Endodermal cell (in vitro differentiated cells): ENCODE results near the gene FAM13C. TPM values are rescaled to one million over a fixed set of nuclear protein-coding genes. Genes with fewer than 3 reads are reported as not detected.

ENCODE experiments used
- DNase-seq: peaks from one replicate; pipeline ENCODE4 v3.0.0-alpha.2; 2017
- H3K27ac ChIP-seq: 2 replicates; pipeline ENCODE4 v1.5.1; 2013; ENCODE audit warnings: mild to moderate bottlenecking, low read depth, low read length, moderate library complexity
- H3K27me3 ChIP-seq: 2 replicates; pipeline ENCODE4 v1.6.1; 2013; ENCODE audit warnings: mild to moderate bottlenecking, low read length, moderate library complexity; ENCODE audit not compliant: insufficient read depth, control insufficient read depth, poor library complexity, severe bottlenecking
- H3K36me3 ChIP-seq: 2 replicates; pipeline ENCODE4 v1.7.0; 2013; ENCODE audit warnings: mild to moderate bottlenecking, low read length, moderate library complexity; ENCODE audit not compliant: control insufficient read depth, insufficient read depth
- H3K4me1 ChIP-seq: one replicate; pipeline ENCODE4 v1.7.0; 2013; ENCODE audit warnings: low read length; ENCODE audit not compliant: control insufficient read depth, insufficient read depth
- H3K4me3 ChIP-seq: 2 replicates; pipeline ENCODE4 v1.5.1; 2013; ENCODE audit warnings: mild to moderate bottlenecking, low read length, moderate library complexity
- H3K9ac ChIP-seq: 2 replicates; pipeline ENCODE4 v1.6.1; 2013; ENCODE audit warnings: mild to moderate bottlenecking, low read length, moderate library complexity; ENCODE audit not compliant: poor library complexity, severe bottlenecking; ENCODE audit errors: extremely low read depth
- H3K9me3 ChIP-seq: 2 replicates; pipeline ENCODE4 v1.6.1; 2013; ENCODE audit warnings: mild to moderate bottlenecking, low read length, moderate library complexity; ENCODE audit not compliant: control insufficient read depth
- H3K27ac Mint-ChIP-seq: 2 replicates; pipeline ENCODE4 v1.8.0; 2020; ENCODE audit warnings: mixed read lengths
- H3K27me3 Mint-ChIP-seq: 2 replicates; pipeline ENCODE4 v1.8.0; 2021; ENCODE audit warnings: mild to moderate bottlenecking, mixed read lengths; ENCODE audit not compliant: insufficient read depth
- H3K36me3 Mint-ChIP-seq: 2 replicates; pipeline ENCODE4 v1.8.0; 2020; ENCODE audit warnings: low read depth, mixed read lengths
- H3K4me1 Mint-ChIP-seq: 2 replicates; pipeline ENCODE4 v1.8.0; 2020; ENCODE audit warnings: mixed read lengths
- H3K4me3 Mint-ChIP-seq: 2 replicates; pipeline ENCODE4 v1.8.0; 2020; ENCODE audit warnings: mild to moderate bottlenecking, moderate library complexity, mixed read lengths
- H3K9me3 Mint-ChIP-seq: 2 replicates; pipeline ENCODE4 v1.8.0; 2020; ENCODE audit warnings: mild to moderate bottlenecking, mixed read lengths
- WGBS, 2 experiments: methylation state at CpG; one replicate each; pipeline versions ENCODE4 v1.1.5 to v1.1.7; 2013; ENCODE audit warnings: missing lambda C conversion rate in 2 of 2, mixed read lengths in 1 of 2; ENCODE audit not compliant: insufficient coverage in 1 of 2, insufficient read length in 1 of 2; 5-methylcytosine and 5-hydroxymethylcytosine counted together
- total RNA-seq, 2 donors: library from RNA; stranded (reverse); fragmentation: NEBNext Ultra II Directional in 1 of 2; extraction: Animal tissue kit (Norgen Biotek cat#: 25700) in 1 of 2; gene quantifications; 2 replicates in 1 of 2; 3 replicates in 1 of 2; pipeline ENCODE4 v1.2.1, GENCODE V29; 2021
- TF ChIP-seq, protein P1 (sequence below): fragments of 200-600 bp; sonication (generic); conservative IDR thresholded peaks from 2 replicates; pipeline ENCODE4 v1.5.0; 2021; ENCODE audit warnings: antibody characterized with exemption, mild to moderate bottlenecking

FAM13C gene
- total RNA-seq, 2 donors from 2014 or later, result 2.5 to 3.7 TPM

DNA sequence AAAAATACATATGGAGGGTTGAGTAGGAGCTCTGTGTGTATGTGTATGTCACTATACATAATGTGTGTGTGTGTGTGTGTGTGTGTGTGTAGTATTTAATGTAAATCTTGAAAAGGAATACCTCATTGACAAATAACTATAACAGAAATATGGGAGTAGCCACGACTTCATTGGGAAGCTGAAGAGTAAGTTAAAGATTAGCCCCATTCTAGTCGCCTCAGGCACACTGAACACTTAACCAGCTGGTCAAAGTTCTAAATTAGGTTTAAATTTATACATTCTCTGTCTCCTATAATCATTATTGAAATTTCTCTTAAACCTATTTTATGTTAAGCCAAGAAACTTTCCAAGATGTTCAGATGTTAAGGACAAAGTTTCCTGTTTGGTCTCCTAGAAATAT, 45.3 kb downstream of the FAM13C start:
- Mint-ChIP-seq H3K9me3 (no peaks in the 10 kb centered on the region), H3K36me3 (no peaks in the 10 kb centered on the region), H3K4me3 (no peak overlapping the region), H3K4me1 (peaks cover 5% of the 10 kb centered on the region), H3K27me3 (no peaks in the 10 kb centered on the region), H3K27ac (no peak overlapping the region)
- Histone ChIP-seq H3K36me3 (peaks cover 15% of the 10 kb centered on the region), H3K4me1 (no peaks in the 10 kb centered on the region), H3K27me3 (no peaks in the 10 kb centered on the region), H3K27ac (no peak overlapping the region), H3K4me3 (no peak overlapping the region), H3K9ac (no peak overlapping the region), H3K9me3 (no peaks in the 10 kb centered on the region)
- WGBS, 2 experiments, result 95% methylated on average over 2 of the region's 2 CpGs; no CpG with 5 or more reads in 1 of the 2 experiments
- TF ChIP-seq, protein P1, sequence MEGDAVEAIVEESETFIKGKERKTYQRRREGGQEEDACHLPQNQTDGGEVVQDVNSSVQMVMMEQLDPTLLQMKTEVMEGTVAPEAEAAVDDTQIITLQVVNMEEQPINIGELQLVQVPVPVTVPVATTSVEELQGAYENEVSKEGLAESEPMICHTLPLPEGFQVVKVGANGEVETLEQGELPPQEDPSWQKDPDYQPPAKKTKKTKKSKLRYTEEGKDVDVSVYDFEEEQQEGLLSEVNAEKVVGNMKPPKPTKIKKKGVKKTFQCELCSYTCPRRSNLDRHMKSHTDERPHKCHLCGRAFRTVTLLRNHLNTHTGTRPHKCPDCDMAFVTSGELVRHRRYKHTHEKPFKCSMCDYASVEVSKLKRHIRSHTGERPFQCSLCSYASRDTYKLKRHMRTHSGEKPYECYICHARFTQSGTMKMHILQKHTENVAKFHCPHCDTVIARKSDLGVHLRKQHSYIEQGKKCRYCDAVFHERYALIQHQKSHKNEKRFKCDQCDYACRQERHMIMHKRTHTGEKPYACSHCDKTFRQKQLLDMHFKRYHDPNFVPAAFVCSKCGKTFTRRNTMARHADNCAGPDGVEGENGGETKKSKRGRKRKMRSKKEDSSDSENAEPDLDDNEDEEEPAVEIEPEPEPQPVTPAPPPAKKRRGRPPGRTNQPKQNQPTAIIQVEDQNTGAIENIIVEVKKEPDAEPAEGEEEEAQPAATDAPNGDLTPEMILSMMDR, result no peak
- no peak for DNase-seq

DNA sequence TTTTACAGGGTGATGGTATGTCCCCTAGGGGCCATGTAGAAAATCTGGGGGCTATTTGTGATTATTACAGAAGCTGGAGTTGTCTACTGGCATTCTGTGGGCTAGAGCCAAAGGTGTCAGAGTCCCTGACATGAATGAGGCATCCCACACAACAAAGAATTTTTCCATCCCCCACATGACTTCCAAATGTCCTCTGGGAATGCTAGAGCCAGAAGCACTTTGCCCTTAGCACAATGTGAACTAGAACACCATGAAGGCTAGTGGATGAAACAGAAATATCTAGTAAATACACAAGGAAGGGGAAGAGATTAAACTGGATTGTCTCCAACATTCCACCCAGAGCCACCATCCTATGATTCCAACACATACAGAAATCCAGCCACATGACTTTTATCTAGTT, 46.9 kb downstream of the FAM13C start:
- Mint-ChIP-seq H3K27me3 (no peaks in the 10 kb centered on the region), H3K9me3 (no peaks in the 10 kb centered on the region), H3K27ac (no peak overlapping the region), H3K36me3 (no peaks in the 10 kb centered on the region), H3K4me3 (no peak overlapping the region), H3K4me1 (peaks cover 5% of the 10 kb centered on the region)
- Histone ChIP-seq H3K9ac (no peak overlapping the region), H3K4me3 (no peak overlapping the region), H3K9me3 (no peaks in the 10 kb centered on the region), H3K36me3 (peaks cover 4% of the 10 kb centered on the region), H3K27ac (no peak overlapping the region), H3K27me3 (no peaks in the 10 kb centered on the region), H3K4me1 (no peaks in the 10 kb centered on the region)
- DNase-seq, result no peak
- TF ChIP-seq, protein P1, result no peak

DNA sequence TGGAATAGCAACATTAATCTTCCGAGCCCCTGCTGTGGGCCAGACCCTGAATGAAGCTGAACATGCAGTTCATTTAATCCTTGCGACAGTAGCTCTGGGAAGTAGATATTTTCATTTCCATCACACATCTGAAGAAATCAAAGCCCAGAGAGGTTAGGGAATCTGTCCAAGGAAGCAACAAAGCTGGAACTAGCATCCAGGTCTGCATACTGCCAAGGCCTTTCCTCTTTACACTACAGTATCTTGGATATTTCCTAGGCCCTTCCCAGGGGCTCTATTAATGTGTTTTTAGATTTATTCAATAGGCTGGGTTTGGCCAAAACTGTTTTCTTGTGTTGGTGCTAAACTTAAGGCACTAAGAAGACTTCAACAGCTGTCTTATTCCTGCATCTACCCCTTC, 48.1 kb downstream of the FAM13C start:
- H3K4me1 Mint-ChIP-seq, result peaks cover 5% of the 10 kb centered on the region
- no peaks in the 10 kb centered on the region for H3K4me1 ChIP-seq
- TF ChIP-seq, protein P1, result no peak
- H3K4me3 Mint-ChIP-seq, result no peak overlapping the region
- no peak overlapping the region for H3K27ac Mint-ChIP-seq
- no peaks in the 10 kb centered on the region for H3K36me3 Mint-ChIP-seq
- H3K27me3 Mint-ChIP-seq, result no peaks in the 10 kb centered on the region
- WGBS, 2 experiments, result 58 to 93% methylated on average over 2 of the region's 2 CpGs
- no peaks in the 10 kb centered on the region for H3K9me3 Mint-ChIP-seq
- no peaks in the 10 kb centered on the region for H3K27me3 ChIP-seq
- no peaks in the 10 kb centered on the region for H3K9me3 ChIP-seq
- H3K27ac ChIP-seq, result no peak overlapping the region
- DNase-seq, result no peak
- no peak overlapping the region for H3K4me3 ChIP-seq
- H3K9ac ChIP-seq, result no peak overlapping the region
- peaks cover 4% of the 10 kb centered on the region for H3K36me3 ChIP-seq
